ENCODE results near the gene ALOX15. TPM values are rescaled to one million over a fixed set of nuclear protein-coding genes. Genes with fewer than 3 reads are reported as not detected.

ALOX15 gene
- total RNA-seq, 1 donor from 2014 or later: 0.45 TPM

DNA sequence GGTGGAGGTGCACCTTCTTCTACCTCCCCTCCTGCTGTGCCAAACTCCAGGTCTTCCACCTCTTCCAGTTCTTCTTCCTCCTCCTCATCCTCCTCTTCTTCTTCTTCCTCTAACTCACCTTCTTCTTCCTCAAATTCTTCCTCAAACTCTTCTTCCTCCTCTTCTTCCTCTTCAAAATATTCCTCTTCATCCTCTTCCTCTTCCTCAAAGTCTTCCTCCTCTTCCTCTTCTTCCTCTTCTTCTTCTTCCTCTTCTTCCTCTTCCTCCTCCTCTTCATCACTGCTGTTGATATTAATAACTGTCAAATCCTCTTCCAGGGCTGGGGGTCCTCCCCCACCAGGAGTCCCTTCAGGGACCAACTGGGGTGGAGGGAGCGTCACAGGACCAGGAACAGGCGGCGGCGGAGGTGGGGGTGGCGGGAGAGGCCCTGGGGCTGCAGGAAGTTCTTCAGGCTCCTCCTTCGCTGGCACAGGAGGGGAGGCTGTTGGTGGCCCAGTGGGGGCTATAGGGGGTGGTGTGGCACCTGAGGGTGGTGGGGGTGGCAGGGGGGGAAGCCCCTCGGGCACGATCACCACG is 30.7 kb upstream of the ALOX15 start:
- no peak for DNase-seq (ENCODE audit: low spot score in 2 of 2, unreplicated experiment in 2 of 2)
- Mint-ChIP-seq H3K4me3 (no peak overlapping the region), H3K27ac (no peak overlapping the region), H3K36me3 (peaks cover 32% of the 10 kb centered on the region), H3K9me3 (no peaks in the 10 kb centered on the region), H3K27me3 (ENCODE audit: low read depth) (no peaks in the 10 kb centered on the region), H3K4me1 (no peaks in the 10 kb centered on the region)
- TF ChIP-seq, protein P1, sequence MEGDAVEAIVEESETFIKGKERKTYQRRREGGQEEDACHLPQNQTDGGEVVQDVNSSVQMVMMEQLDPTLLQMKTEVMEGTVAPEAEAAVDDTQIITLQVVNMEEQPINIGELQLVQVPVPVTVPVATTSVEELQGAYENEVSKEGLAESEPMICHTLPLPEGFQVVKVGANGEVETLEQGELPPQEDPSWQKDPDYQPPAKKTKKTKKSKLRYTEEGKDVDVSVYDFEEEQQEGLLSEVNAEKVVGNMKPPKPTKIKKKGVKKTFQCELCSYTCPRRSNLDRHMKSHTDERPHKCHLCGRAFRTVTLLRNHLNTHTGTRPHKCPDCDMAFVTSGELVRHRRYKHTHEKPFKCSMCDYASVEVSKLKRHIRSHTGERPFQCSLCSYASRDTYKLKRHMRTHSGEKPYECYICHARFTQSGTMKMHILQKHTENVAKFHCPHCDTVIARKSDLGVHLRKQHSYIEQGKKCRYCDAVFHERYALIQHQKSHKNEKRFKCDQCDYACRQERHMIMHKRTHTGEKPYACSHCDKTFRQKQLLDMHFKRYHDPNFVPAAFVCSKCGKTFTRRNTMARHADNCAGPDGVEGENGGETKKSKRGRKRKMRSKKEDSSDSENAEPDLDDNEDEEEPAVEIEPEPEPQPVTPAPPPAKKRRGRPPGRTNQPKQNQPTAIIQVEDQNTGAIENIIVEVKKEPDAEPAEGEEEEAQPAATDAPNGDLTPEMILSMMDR (IDR thresholded peaks at IDR 0.05; ENCODE audit: unreplicated experiment): no peak

DNA sequence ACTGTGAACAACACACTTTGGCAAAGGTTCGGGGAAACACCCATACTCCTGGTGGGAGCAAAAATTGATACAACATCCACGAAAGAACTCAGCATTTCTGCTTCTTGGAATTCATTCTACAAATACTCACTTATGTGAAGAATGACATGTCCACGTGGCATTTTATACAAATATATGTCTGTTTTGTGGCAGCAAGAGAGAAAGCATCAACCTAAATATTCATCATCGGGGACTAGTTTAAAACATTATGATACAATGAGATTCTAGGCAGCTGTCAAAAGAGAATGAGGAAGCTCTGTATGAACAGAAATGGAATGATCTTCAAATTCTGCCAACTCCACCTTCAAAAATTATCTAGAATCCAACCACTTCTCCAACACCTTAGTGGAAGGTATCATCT is 25.7 kb upstream of the ALOX15 start:
- H3K27ac Mint-ChIP-seq: no peak overlapping the region
- no peak overlapping the region for H3K4me3 Mint-ChIP-seq
- peaks cover 10% of the 10 kb centered on the region for H3K36me3 Mint-ChIP-seq
- peaks cover 4% of the 10 kb centered on the region for H3K27me3 Mint-ChIP-seq (ENCODE audit: low read depth)
- no peaks in the 10 kb centered on the region for H3K9me3 Mint-ChIP-seq
- TF ChIP-seq, protein P1 (IDR thresholded peaks at IDR 0.05; ENCODE audit: unreplicated experiment): no peak
- DNase-seq (ENCODE audit: low spot score in 2 of 2, unreplicated experiment in 2 of 2): no peak
- no peaks in the 10 kb centered on the region for H3K4me1 Mint-ChIP-seq

DNA sequence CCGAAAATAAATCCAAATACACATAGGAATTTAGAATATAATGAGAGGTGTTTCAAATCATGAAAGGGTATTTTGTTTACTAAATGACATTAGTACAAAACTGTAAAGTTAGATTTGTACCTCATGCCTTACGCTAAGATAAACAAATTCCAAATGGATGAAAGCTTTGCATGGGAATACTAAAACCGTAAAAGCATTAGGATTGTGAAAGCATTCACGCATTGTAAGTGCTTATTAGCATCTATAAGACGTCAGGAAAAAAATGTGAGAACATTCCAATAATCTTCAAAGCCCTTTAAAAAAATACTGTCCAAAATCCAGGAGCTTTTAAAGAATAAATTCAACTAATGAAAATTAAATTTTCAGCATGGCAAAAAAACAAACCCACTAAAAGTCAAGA is 24.8 kb upstream of the ALOX15 start:
- Mint-ChIP-seq H3K27ac (no peak overlapping the region), H3K4me3 (no peak overlapping the region), H3K9me3 (no peaks in the 10 kb centered on the region), H3K36me3 (peaks cover 7% of the 10 kb centered on the region), H3K27me3 (ENCODE audit: low read depth) (peaks cover 4% of the 10 kb centered on the region), H3K4me1 (no peaks in the 10 kb centered on the region)
- no peak for DNase-seq (ENCODE audit: low spot score in 2 of 2, unreplicated experiment in 2 of 2)
- TF ChIP-seq, protein P1 (IDR thresholded peaks at IDR 0.05; ENCODE audit: unreplicated experiment): no peak

DNA sequence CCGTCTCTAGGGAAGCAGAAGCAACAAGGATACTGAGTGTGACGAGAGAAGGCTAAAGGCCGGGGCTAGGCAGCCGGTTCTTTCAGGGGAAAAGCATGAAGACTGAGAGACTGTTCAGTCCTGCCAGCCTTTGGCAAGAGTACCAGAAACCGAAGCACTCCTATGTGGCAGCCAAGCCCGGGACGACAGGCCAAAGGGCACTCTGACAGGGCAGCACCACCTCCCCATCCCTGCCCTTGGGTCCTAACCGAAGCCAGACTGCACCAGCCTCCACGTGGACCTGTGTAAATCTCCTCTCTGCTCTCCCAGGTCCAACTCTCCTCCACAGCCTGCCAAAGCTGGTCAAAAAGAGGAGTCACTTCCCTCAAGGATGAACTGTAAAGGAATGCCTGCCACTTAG is 23.5 kb upstream of the ALOX15 start:
- Mint-ChIP-seq H3K27me3 (ENCODE audit: low read depth) (peaks cover 4% of the 10 kb centered on the region), H3K36me3 (peaks cover 1% of the 10 kb centered on the region), H3K27ac (no peak overlapping the region), H3K4me1 (no peaks in the 10 kb centered on the region), H3K9me3 (no peaks in the 10 kb centered on the region), H3K4me3 (no peak overlapping the region)
- no peak for DNase-seq (ENCODE audit: low spot score in 2 of 2, unreplicated experiment in 2 of 2)
- TF ChIP-seq, protein P1 (IDR thresholded peaks at IDR 0.05; ENCODE audit: unreplicated experiment): no peak

DNA sequence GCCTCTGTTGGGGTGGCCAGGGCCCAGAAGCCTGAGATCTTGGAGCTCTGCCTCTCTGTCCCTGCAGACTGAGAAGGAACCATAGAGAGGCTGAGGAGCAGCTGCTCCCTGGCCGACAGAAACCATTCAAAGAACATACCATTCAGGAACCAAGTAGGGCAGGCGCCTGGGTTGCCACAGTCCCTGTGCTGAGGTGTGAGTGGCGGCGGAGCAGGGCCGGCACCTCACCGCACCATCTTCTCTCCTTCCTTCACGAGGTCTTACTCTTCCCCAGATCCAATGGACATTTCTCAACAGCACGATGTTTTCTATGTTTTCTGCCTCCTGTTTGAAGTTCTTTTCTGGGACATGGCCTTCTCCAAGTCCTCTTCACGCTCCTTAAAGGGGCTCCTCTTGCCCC is 22.8 kb upstream of the ALOX15 start:
- no peaks in the 10 kb centered on the region for H3K9me3 Mint-ChIP-seq

More for the DNA sequence above, 22.8 kb upstream of the ALOX15 start:
- peaks cover 4% of the 10 kb centered on the region for H3K27me3 Mint-ChIP-seq (ENCODE audit: low read depth)
- H3K4me1 Mint-ChIP-seq: peaks cover 2% of the 10 kb centered on the region
- no peak overlapping the region for H3K4me3 Mint-ChIP-seq
- no peak overlapping the region for H3K27ac Mint-ChIP-seq
- TF ChIP-seq, protein P1 (IDR thresholded peaks at IDR 0.05; ENCODE audit: unreplicated experiment): no peak
- no peak for DNase-seq (ENCODE audit: low spot score in 2 of 2, unreplicated experiment in 2 of 2)
- no peaks in the 10 kb centered on the region for H3K36me3 Mint-ChIP-seq
